NT2/D1 (cell line): ENCODE results near the gene POGLUT2.
A peak's percentile ranks its signal among the peaks of the same experiment; 100 is the strongest.

ENCODE experiments used
- DNase-seq: peaks from one replicate; pipeline ENCODE4 v3.0.0-alpha.2; 2011; ENCODE audit warnings: low read depth, low spot score
- H3K27me3 ChIP-seq: 2 replicates; pipeline ENCODE4 v1.6.0; 2011; ENCODE audit warnings: mild to moderate bottlenecking; ENCODE audit not compliant: insufficient read length, insufficient read depth
- H3K36me3 ChIP-seq: 2 replicates; pipeline ENCODE4 v1.6.1; 2011; ENCODE audit warnings: mild to moderate bottlenecking, low read length, mixed read lengths; ENCODE audit not compliant: insufficient read depth, insufficient read length
- H3K4me1 ChIP-seq: 2 replicates; pipeline ENCODE4 v1.5.1; 2011; ENCODE audit not compliant: insufficient read depth, insufficient read length
- H3K4me3 ChIP-seq: 2 replicates; pipeline ENCODE4 v1.5.1; 2011; ENCODE audit warnings: low read depth; ENCODE audit not compliant: insufficient read length
- H3K9ac ChIP-seq: 2 replicates; pipeline ENCODE4 v1.6.0; 2011; ENCODE audit warnings: low read depth; ENCODE audit not compliant: insufficient read length
- H3K9me3 ChIP-seq: 2 replicates; pipeline ENCODE4 v1.5.1; 2011; ENCODE audit warnings: mild to moderate bottlenecking, low read length; ENCODE audit not compliant: insufficient read depth
- SUZ12 ChIP-seq: IDR thresholded peaks from 2 replicates; pipeline ENCODE4 v1.6.1; 2011; ENCODE audit not compliant: insufficient read length, insufficient read depth; ENCODE audit errors: extremely low read depth
- YY1 ChIP-seq: IDR thresholded peaks from 2 replicates; pipeline ENCODE4 v1.6.1; 2011; ENCODE audit not compliant: insufficient read length, insufficient read depth
- ZNF274 ChIP-seq: IDR thresholded peaks from 2 replicates; pipeline ENCODE4 v1.6.1; 2011; ENCODE audit warnings: mild to moderate bottlenecking, low read depth, low read length

Gene POGLUT2

GRCh38 chr13:102838982-102839381, 40.2 kb upstream of the POGLUT2 start:
- Histone ChIP-seq H3K9me3 (no peaks in the 10 kb centered on the region), H3K4me1 (no peaks in the 10 kb centered on the region), H3K36me3 (no peaks in the 10 kb centered on the region), H3K9ac (no peak overlapping the region), H3K4me3 (no peak overlapping the region), H3K27me3 (no peaks in the 10 kb centered on the region)
- DNase-seq = no peak
- TF ChIP-seq YY1 (no peak), SUZ12 (no peak), ZNF274 (no peak)

GRCh38 chr13:102838273-102838672, 39.5 kb upstream of the POGLUT2 start:
- no peak for DNase-seq
- H3K9ac ChIP-seq = no peak overlapping the region
- no peaks in the 10 kb centered on the region for H3K36me3 ChIP-seq
- H3K4me3 ChIP-seq = no peak overlapping the region
- H3K4me1 ChIP-seq = no peaks in the 10 kb centered on the region
- TF ChIP-seq ZNF274 (no peak), YY1 (no peak), SUZ12 (no peak)
- no peaks in the 10 kb centered on the region for H3K9me3 ChIP-seq
- no peaks in the 10 kb centered on the region for H3K27me3 ChIP-seq

- TF ChIP-seq YY1 = no peak
Measured at GRCh38 chr13:102836471-102836870, 37.7 kb upstream of the POGLUT2 start.

GRCh38 chr13:102830646-102831045, 31.9 kb upstream of the POGLUT2 start:
- Histone ChIP-seq H3K9ac (no peak overlapping the region), H3K36me3 (no peaks in the 10 kb centered on the region), H3K4me3 (no peak overlapping the region), H3K9me3 (no peaks in the 10 kb centered on the region), H3K4me1 (no peaks in the 10 kb centered on the region), H3K27me3 (no peaks in the 10 kb centered on the region)
- DNase-seq = no peak
- no peak for TF ChIP-seq ZNF274
- no peak for TF ChIP-seq SUZ12
- TF ChIP-seq YY1 = no peak

More at GRCh38 chr13:102836471-102836870, 37.7 kb upstream of the POGLUT2 start:
- H3K4me1 ChIP-seq = no peaks in the 10 kb centered on the region
- no peaks in the 10 kb centered on the region for H3K27me3 ChIP-seq
- H3K9me3 ChIP-seq = no peaks in the 10 kb centered on the region
- DNase-seq = no peak
- H3K9ac ChIP-seq = no peak overlapping the region
- H3K4me3 ChIP-seq = no peak overlapping the region
- H3K36me3 ChIP-seq = no peaks in the 10 kb centered on the region

GRCh38 chr13:102825921-102826706, 27.3 kb upstream of the POGLUT2 start:
- Histone ChIP-seq H3K9me3 (no peaks in the 10 kb centered on the region), H3K27me3 (no peaks in the 10 kb centered on the region), H3K36me3 (peaks cover 4% of the 10 kb centered on the region), H3K4me1 (no peaks in the 10 kb centered on the region), H3K4me3 (no peak overlapping the region), H3K9ac (no peak overlapping the region)
- DNase-seq = peak; percentile 27
- no peak for TF ChIP-seq YY1
- no peak for TF ChIP-seq ZNF274
- TF ChIP-seq SUZ12 = no peak

- Histone ChIP-seq H3K9ac (no peak overlapping the region), H3K4me3 (no peak overlapping the region), H3K36me3 (peaks cover 4% of the 10 kb centered on the region), H3K27me3 (no peaks in the 10 kb centered on the region), H3K4me1 (no peaks in the 10 kb centered on the region), H3K9me3 (no peaks in the 10 kb centered on the region)
- TF ChIP-seq ZNF274 = no peak
- no peak for TF ChIP-seq YY1
- TF ChIP-seq SUZ12 = no peak
- DNase-seq = no peak
Measured at GRCh38 chr13:102825400-102825799, 26.6 kb upstream of the POGLUT2 start.

GRCh38 chr13:102817907-102818306, 19.1 kb upstream of the POGLUT2 start:
- Histone ChIP-seq H3K4me1 (no peaks in the 10 kb centered on the region), H3K36me3 (no peaks in the 10 kb centered on the region), H3K9ac (no peak overlapping the region), H3K9me3 (no peaks in the 10 kb centered on the region), H3K4me3 (no peak overlapping the region), H3K27me3 (no peaks in the 10 kb centered on the region)
- no peak for DNase-seq
- no peak for TF ChIP-seq SUZ12
- TF ChIP-seq YY1 = no peak
- TF ChIP-seq ZNF274 = no peak

- Histone ChIP-seq H3K9ac (no peak overlapping the region), H3K4me3 (no peak overlapping the region), H3K4me1 (no peaks in the 10 kb centered on the region), H3K9me3 (no peaks in the 10 kb centered on the region), H3K36me3 (no peaks in the 10 kb centered on the region), H3K27me3 (no peaks in the 10 kb centered on the region)
- no peak for DNase-seq
- no peak for TF ChIP-seq SUZ12
- TF ChIP-seq ZNF274 = no peak
- TF ChIP-seq YY1 = no peak
Measured at GRCh38 chr13:102817241-102817640, 18.5 kb upstream of the POGLUT2 start.
